ENCODE data around the gene RABL2A.
"Not testable (repeated sequence)": the region's sequence is repeated elsewhere in the genome, so short reads cannot be mapped to it uniquely, and the experiment has no call there.

- not testable (repeated sequence) for TF ChIP-seq EP300 (IDR thresholded peaks at IDR 0.05)
- TF ChIP-seq, protein P1, sequence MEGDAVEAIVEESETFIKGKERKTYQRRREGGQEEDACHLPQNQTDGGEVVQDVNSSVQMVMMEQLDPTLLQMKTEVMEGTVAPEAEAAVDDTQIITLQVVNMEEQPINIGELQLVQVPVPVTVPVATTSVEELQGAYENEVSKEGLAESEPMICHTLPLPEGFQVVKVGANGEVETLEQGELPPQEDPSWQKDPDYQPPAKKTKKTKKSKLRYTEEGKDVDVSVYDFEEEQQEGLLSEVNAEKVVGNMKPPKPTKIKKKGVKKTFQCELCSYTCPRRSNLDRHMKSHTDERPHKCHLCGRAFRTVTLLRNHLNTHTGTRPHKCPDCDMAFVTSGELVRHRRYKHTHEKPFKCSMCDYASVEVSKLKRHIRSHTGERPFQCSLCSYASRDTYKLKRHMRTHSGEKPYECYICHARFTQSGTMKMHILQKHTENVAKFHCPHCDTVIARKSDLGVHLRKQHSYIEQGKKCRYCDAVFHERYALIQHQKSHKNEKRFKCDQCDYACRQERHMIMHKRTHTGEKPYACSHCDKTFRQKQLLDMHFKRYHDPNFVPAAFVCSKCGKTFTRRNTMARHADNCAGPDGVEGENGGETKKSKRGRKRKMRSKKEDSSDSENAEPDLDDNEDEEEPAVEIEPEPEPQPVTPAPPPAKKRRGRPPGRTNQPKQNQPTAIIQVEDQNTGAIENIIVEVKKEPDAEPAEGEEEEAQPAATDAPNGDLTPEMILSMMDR (IDR thresholded peaks at IDR 0.05): not testable (repeated sequence)
These were observed 21.0 kb upstream of the RABL2A start for GRCh38 chr2:113606036-113606435.
